GM21528 (cell line): ENCODE measurements around the gene FRMD4A.
A peak's percentile ranks its signal among the peaks of the same experiment; 100 is the strongest.

ENCODE experiments used
- ATAC-seq: cut with Tn5 transposase; IDR thresholded peaks from one replicate; pipeline ENCODE4 v1.9.1; 2021; ENCODE audit warnings: mild to moderate bottlenecking, moderate library complexity; ENCODE audit not compliant: unreplicated experiment, low FRiP score

Gene FRMD4A

GRCh38 chr10:14196113-14196512 is 134.6 kb downstream of the FRMD4A start:
- ATAC-seq = no peak

- no peak for ATAC-seq
These were observed 135.3 kb downstream of the FRMD4A start for GRCh38 chr10:14195433-14195832.

GRCh38 chr10:14192746-14193145 is 138.0 kb downstream of the FRMD4A start:
- no peak for ATAC-seq

- ATAC-seq = no peak
These were observed 138.9 kb downstream of the FRMD4A start for GRCh38 chr10:14191871-14192270.

- ATAC-seq = no peak
These were observed 139.3 kb downstream of the FRMD4A start for GRCh38 chr10:14191407-14191806.

- ATAC-seq = no peak
These were observed 140.0 kb downstream of the FRMD4A start for GRCh38 chr10:14190702-14191101.

GRCh38 chr10:14186245-14186644 is 144.5 kb downstream of the FRMD4A start:
- ATAC-seq = no peak

GRCh38 chr10:14185316-14186045 is 145.2 kb downstream of the FRMD4A start:
- ATAC-seq = peak; percentile 80

- ATAC-seq = peak; percentile 73
These were observed 145.8 kb downstream of the FRMD4A start for GRCh38 chr10:14184841-14185315.

GRCh38 chr10:14182781-14183180 is 147.9 kb downstream of the FRMD4A start:
- no peak for ATAC-seq

- ATAC-seq = no peak
These were observed 149.2 kb downstream of the FRMD4A start for GRCh38 chr10:14181567-14181936.

- ATAC-seq = no peak
These were observed 149.7 kb downstream of the FRMD4A start for GRCh38 chr10:14180911-14181566.

- no peak for ATAC-seq
These were observed 151.5 kb downstream of the FRMD4A start for GRCh38 chr10:14179251-14179650.

- ATAC-seq = no peak
These were observed 156.8 kb downstream of the FRMD4A start for GRCh38 chr10:14173706-14174594.

GRCh38 chr10:14173391-14173705 is 157.4 kb downstream of the FRMD4A start:
- no peak for ATAC-seq

GRCh38 chr10:14172336-14172950 is 158.3 kb downstream of the FRMD4A start:
- no peak for ATAC-seq

- ATAC-seq = no peak
These were observed 159.4 kb downstream of the FRMD4A start for GRCh38 chr10:14171336-14171735.

GRCh38 chr10:14163377-14164086 is 167.2 kb downstream of the FRMD4A start:
- ATAC-seq = no peak

GRCh38 chr10:14162629-14163344 is 167.9 kb downstream of the FRMD4A start:
- ATAC-seq = no peak

GRCh38 chr10:14162061-14162460 is 168.7 kb downstream of the FRMD4A start:
- no peak for ATAC-seq
